HG02981 (cell line): ENCODE results near the gene SARS2.

Source experiments
- ATAC-seq: cut with Tn5 transposase; IDR thresholded peaks from one replicate; pipeline ENCODE4 v1.9.1; 2021; ENCODE audit warnings: mild to moderate bottlenecking, moderate library complexity; ENCODE audit not compliant: unreplicated experiment

The SARS2 gene

GRCh38 chr19:38869836-38870607, 60.5 kb downstream of the SARS2 start:
- peak; percentile 60 for ATAC-seq

- ATAC-seq = peak; percentile 8
These were observed 61.3 kb downstream of the SARS2 start for GRCh38 chr19:38869160-38869835.

GRCh38 chr19:38868551-38868950, 62.0 kb downstream of the SARS2 start:
- ATAC-seq = no peak

GRCh38 chr19:38867171-38867780, 63.3 kb downstream of the SARS2 start:
- ATAC-seq = no peak
